Neural cell (in vitro differentiated cells): ENCODE measurements around the gene CNOT3. TPM values are rescaled to one million over a fixed set of nuclear protein-coding genes. Genes with fewer than 3 reads are reported as not detected.

Experiments
- H2AFZ ChIP-seq: fragments of 200-600, 300-800 bp; sonication (generic), shearing (Covaris generic); 2 replicates; pipeline ENCODE4 v1.6.0; 2014; ENCODE audit warnings: low read depth, mild to moderate bottlenecking, antibody characterized with exemption, low read length, moderate library complexity
- H3F3A ChIP-seq: fragments of 200-600 bp; shearing (Covaris generic); 2 replicates; pipeline ENCODE4 v1.6.1; 2016; ENCODE audit warnings: mild to moderate bottlenecking, moderate library complexity, mixed read lengths, antibody characterized with exemption, low read length; ENCODE audit not compliant: insufficient read depth, poor library complexity, severe bottlenecking
- H3K27ac ChIP-seq: fragments of 200-600, 300-800 bp; sonication (generic), shearing (Covaris generic); 2 replicates; pipeline ENCODE4 v1.5.1; 2014; ENCODE audit warnings: mild to moderate bottlenecking, low read length, moderate library complexity
- H3K27me3 ChIP-seq: fragments of 300-800, 200-600 bp; sonication (generic), shearing (Covaris generic); 2 replicates; pipeline ENCODE4 v1.6.0; 2014; ENCODE audit warnings: mild to moderate bottlenecking, low read depth, low read length, moderate library complexity; ENCODE audit not compliant: insufficient read depth
- H3K36me3 ChIP-seq: fragments of 300-800, 200-600 bp; sonication (generic), shearing (Covaris generic); 2 replicates; pipeline ENCODE4 v1.5.1; 2014; ENCODE audit warnings: mild to moderate bottlenecking, antibody characterized with exemption, low read length, moderate library complexity; ENCODE audit not compliant: insufficient read depth
- H3K4me2 ChIP-seq: fragments of 300-800, 200-600 bp; sonication (generic), shearing (Covaris generic); 2 replicates; pipeline ENCODE4 v1.6.0; 2014; ENCODE audit warnings: mild to moderate bottlenecking, low read length
- H3K4me3 ChIP-seq: fragments of 300-800, 200-600 bp; sonication (generic), shearing (Covaris generic); 2 replicates; pipeline ENCODE4 v1.5.1; 2014; ENCODE audit warnings: mild to moderate bottlenecking, low read length, moderate library complexity
- H3K79me2 ChIP-seq: fragments of 200-600 bp; shearing (Covaris generic); replicated peaks from 2 replicates; pipeline ENCODE4 v1.6.0; 2014; ENCODE audit warnings: mild to moderate bottlenecking, low read length, moderate library complexity; ENCODE audit not compliant: insufficient read depth
- H3K9ac ChIP-seq: fragments of 300-800, 200-600 bp; sonication (generic), shearing (Covaris generic); 2 replicates; pipeline ENCODE4 v1.6.1; 2016; ENCODE audit warnings: mild to moderate bottlenecking, low read length, mixed read lengths
- H3K9me2 ChIP-seq: fragments of 200-600 bp; shearing (Covaris generic); 2 replicates; pipeline ENCODE4 v1.6.1; 2016; ENCODE audit warnings: mild to moderate bottlenecking, low read length, mixed read lengths; ENCODE audit not compliant: insufficient read depth
- H3K9me3 ChIP-seq: fragments of 200-600, 300-800 bp; sonication (generic), shearing (Covaris generic); 2 replicates; pipeline ENCODE4 v1.6.1; 2016; ENCODE audit warnings: mild to moderate bottlenecking, mixed run types, low read length, moderate library complexity, mixed read lengths
- H4K20me1 ChIP-seq: fragments of 200-600 bp; shearing (Covaris generic); 2 replicates; pipeline ENCODE4 v1.6.1; 2016; ENCODE audit warnings: mild to moderate bottlenecking, mixed run types; ENCODE audit not compliant: insufficient read depth
- EP300 ChIP-seq: fragments of 450-650 bp; conservative IDR thresholded peaks from 2 replicates; pipeline ENCODE4 v1.6.1; 2014; ENCODE audit warnings: antibody characterized with exemption, mild to moderate bottlenecking, moderate library complexity; ENCODE audit not compliant: poor library complexity, severe bottlenecking
- MXI1 ChIP-seq: fragments of 450-650 bp; conservative IDR thresholded peaks from 2 replicates; pipeline ENCODE4 v1.6.1; 2014; ENCODE audit warnings: antibody characterized with exemption, mild to moderate bottlenecking; ENCODE audit not compliant: poor library complexity, severe bottlenecking
- POLR2AphosphoS5 ChIP-seq: IDR thresholded peaks from 2 replicates; pipeline ENCODE4 v1.6.1; 2012
- RAD21 ChIP-seq: fragments of 450-650 bp; conservative IDR thresholded peaks from 2 replicates; pipeline ENCODE4 v1.6.1; 2014; ENCODE audit warnings: antibody characterized with exemption, mild to moderate bottlenecking, moderate library complexity
- SMC3 ChIP-seq: fragments of 450-650 bp; conservative IDR thresholded peaks from 2 replicates; pipeline ENCODE4 v1.6.1; 2014; ENCODE audit warnings: antibody characterized with exemption, mild to moderate bottlenecking, moderate library complexity; ENCODE audit not compliant: poor library complexity
- TAF1 ChIP-seq: IDR thresholded peaks from 2 replicates; pipeline ENCODE4 v1.6.1; 2012; ENCODE audit warnings: low read depth
- polyA plus RNA-seq: library from polyadenylated mRNA; depleted of rRNA; stranded (reverse); fragments of >200 nt; gene quantifications from 2 replicates; pipeline ENCODE4 v1.2.3, GENCODE V29; 2014
- TF ChIP-seq, protein P1 (sequence below): fragments of 450-650 bp; IDR thresholded peaks from 2 replicates; pipeline ENCODE4 v1.5.1; 2014; ENCODE audit warnings: antibody characterized with exemption, mild to moderate bottlenecking, moderate library complexity; ENCODE audit not compliant: poor library complexity, severe bottlenecking
- TF ChIP-seq, protein P2 (sequence below): IDR thresholded peaks from 2 replicates; pipeline ENCODE4 v1.6.1; 2012; ENCODE audit warnings: borderline replicate concordance

CNOT3 gene
- polyA plus RNA-seq, 1 donor from 2014 or later: 7.6 TPM

DNA sequence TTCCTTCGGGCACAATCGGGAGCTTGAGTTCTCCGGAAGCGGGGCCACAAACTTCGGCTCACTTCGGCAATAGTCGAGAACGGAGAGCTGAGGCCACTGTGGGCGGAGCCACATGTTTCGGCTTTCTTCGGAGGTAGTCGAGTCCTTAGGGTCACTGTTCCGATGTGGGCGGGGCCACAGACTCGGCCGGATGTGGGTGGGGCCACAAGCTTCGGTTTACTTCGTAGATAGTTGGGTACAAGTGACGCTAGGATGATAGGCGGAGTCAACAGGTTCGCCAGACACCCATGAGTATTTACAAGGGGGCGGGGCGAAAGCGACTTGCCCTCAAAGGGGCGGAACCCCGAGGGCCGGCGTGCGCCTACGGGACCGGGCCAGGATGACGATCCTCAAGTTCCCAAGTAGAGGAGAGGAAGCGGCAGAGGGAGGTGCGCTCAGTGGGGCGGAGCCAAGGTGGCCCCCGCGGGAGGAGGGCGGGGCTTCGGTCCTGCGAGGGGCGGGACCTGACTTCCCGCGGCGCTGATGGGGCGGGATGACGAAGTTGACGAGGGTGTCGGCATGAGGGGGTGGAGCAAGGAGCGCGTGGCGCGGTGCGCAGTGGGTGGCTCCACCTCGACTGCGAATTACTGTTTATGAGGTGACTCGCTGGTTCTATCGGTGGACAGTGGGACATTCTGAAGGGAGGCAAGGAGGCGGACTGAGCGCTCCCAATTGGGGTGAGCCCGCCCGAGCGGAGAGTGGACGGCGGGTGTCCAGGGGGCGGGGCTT, 52.4 kb downstream of the CNOT3 start:
- peak overlapping the region; percentile 99 for H3K4me3 ChIP-seq
- H3K4me2 ChIP-seq: no peak overlapping the region
- peak overlapping the region; percentile 92 for H3K9ac ChIP-seq
- peak overlapping the region; percentile 95 for H3K27ac ChIP-seq
- no peaks in the 10 kb centered on the region for H3K27me3 ChIP-seq
- no peaks in the 10 kb centered on the region for H3K9me2 ChIP-seq
- peaks cover 18% of the 10 kb centered on the region for H3K79me2 ChIP-seq
- H2AFZ ChIP-seq: peak overlapping the region; percentile 95
- no peaks in the 10 kb centered on the region for H3K9me3 ChIP-seq
- no peaks in the 10 kb centered on the region for H3F3A ChIP-seq
- H3K36me3 ChIP-seq: no peaks in the 10 kb centered on the region
- no peaks in the 10 kb centered on the region for H4K20me1 ChIP-seq
- TF ChIP-seq TAF1: no peak
- TF ChIP-seq SMC3: no peak
- peak; percentile 79 for TF ChIP-seq MXI1
- TF ChIP-seq, protein P1, sequence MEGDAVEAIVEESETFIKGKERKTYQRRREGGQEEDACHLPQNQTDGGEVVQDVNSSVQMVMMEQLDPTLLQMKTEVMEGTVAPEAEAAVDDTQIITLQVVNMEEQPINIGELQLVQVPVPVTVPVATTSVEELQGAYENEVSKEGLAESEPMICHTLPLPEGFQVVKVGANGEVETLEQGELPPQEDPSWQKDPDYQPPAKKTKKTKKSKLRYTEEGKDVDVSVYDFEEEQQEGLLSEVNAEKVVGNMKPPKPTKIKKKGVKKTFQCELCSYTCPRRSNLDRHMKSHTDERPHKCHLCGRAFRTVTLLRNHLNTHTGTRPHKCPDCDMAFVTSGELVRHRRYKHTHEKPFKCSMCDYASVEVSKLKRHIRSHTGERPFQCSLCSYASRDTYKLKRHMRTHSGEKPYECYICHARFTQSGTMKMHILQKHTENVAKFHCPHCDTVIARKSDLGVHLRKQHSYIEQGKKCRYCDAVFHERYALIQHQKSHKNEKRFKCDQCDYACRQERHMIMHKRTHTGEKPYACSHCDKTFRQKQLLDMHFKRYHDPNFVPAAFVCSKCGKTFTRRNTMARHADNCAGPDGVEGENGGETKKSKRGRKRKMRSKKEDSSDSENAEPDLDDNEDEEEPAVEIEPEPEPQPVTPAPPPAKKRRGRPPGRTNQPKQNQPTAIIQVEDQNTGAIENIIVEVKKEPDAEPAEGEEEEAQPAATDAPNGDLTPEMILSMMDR: peak; percentile 13
- TF ChIP-seq, protein P2, sequence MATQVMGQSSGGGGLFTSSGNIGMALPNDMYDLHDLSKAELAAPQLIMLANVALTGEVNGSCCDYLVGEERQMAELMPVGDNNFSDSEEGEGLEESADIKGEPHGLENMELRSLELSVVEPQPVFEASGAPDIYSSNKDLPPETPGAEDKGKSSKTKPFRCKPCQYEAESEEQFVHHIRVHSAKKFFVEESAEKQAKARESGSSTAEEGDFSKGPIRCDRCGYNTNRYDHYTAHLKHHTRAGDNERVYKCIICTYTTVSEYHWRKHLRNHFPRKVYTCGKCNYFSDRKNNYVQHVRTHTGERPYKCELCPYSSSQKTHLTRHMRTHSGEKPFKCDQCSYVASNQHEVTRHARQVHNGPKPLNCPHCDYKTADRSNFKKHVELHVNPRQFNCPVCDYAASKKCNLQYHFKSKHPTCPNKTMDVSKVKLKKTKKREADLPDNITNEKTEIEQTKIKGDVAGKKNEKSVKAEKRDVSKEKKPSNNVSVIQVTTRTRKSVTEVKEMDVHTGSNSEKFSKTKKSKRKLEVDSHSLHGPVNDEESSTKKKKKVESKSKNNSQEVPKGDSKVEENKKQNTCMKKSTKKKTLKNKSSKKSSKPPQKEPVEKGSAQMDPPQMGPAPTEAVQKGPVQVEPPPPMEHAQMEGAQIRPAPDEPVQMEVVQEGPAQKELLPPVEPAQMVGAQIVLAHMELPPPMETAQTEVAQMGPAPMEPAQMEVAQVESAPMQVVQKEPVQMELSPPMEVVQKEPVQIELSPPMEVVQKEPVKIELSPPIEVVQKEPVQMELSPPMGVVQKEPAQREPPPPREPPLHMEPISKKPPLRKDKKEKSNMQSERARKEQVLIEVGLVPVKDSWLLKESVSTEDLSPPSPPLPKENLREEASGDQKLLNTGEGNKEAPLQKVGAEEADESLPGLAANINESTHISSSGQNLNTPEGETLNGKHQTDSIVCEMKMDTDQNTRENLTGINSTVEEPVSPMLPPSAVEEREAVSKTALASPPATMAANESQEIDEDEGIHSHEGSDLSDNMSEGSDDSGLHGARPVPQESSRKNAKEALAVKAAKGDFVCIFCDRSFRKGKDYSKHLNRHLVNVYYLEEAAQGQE: no peak
- TF ChIP-seq EP300: peak; percentile 82
- TF ChIP-seq RAD21: no peak
- TF ChIP-seq POLR2AphosphoS5: peak; percentile 80

DNA sequence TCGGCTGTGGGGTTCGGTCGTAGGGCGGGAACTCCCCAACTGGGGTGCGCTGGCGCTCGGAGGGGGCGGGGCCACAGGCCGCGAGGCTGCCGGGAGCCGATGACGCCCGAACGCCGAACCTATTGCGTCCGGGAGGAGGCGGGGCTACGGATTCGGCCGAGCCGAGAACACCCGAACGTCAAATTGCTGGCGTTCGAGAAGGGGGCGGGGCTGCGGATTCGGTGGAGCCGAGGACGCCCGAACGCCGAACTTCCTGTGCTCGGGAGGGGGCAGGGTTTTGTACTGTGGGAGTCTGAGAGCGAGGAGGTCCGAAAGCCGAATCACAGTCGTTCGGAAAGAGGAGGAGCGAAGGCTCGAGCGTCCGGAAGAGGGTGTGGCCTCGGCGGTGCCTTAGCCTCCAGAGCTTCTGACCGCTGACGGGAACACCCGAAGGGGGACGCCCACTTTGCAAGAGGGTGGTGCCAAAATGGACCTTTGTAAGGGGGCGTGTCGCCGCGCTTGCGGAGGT, 53.0 kb downstream of the CNOT3 start:
- H3K9me2 ChIP-seq: no peaks in the 10 kb centered on the region
- peak overlapping the region; percentile 95 for H2AFZ ChIP-seq
- no peaks in the 10 kb centered on the region for H3K27me3 ChIP-seq
- H3F3A ChIP-seq: no peaks in the 10 kb centered on the region
- no peaks in the 10 kb centered on the region for H3K9me3 ChIP-seq
- no peak overlapping the region for H3K4me2 ChIP-seq
- H3K4me3 ChIP-seq: peak overlapping the region; percentile 99
- no peak for TF ChIP-seq POLR2AphosphoS5
- no peak for TF ChIP-seq RAD21
- TF ChIP-seq, protein P2: no peak
- peak; percentile 2 for TF ChIP-seq MXI1
- peak overlapping the region; percentile 95 for H3K27ac ChIP-seq
- H3K79me2 ChIP-seq: peaks cover 18% of the 10 kb centered on the region
- H4K20me1 ChIP-seq: no peaks in the 10 kb centered on the region
- H3K9ac ChIP-seq: peak overlapping the region; percentile 92
- H3K36me3 ChIP-seq: no peaks in the 10 kb centered on the region
